AG04450 (cell line): Measurements from ENCODE around the gene LTB. TPM values are rescaled to one million over a fixed set of nuclear protein-coding genes. Genes with fewer than 3 reads are reported as not detected.

ENCODE experiments used
- CTCF ChIA-PET: fragments of 300-600, 350-600 bp; formaldehyde crosslinking; extraction: SDS; loops from one replicate; lab custom pipeline; 2022; ENCODE audit warnings: antibody characterized with exemption, inconsistent platforms; lab: Charles Lee
- POLR2A ChIA-PET: fragments of 350-600 bp; formaldehyde crosslinking; extraction: SDS; loops from one replicate; lab custom pipeline; 2021; ENCODE audit warnings: antibody characterized with exemption, inconsistent platforms; lab: Yijun Ruan, JAX
- DNase-seq: peaks from one replicate; pipeline ENCODE4 v3.0.0-alpha.2; 2011; ENCODE audit warnings: low read depth, low spot score
- H3K27ac ChIP-seq: one replicate; pipeline ENCODE4 v1.5.1; 2012; ENCODE audit warnings: low read depth, low read length, control low read depth
- H3K27me3 ChIP-seq: one replicate; pipeline ENCODE4 v1.6.0; 2012; ENCODE audit warnings: low read length; ENCODE audit not compliant: control insufficient read depth, insufficient read depth
- H3K4me3 ChIP-seq: 2 replicates; pipeline ENCODE4 v1.5.1; 2011; ENCODE audit warnings: mild to moderate bottlenecking, low read depth, low read length, control low read depth
- H3K9me3 ChIP-seq: 2 replicates; pipeline ENCODE4 v1.5.1; 2012; ENCODE audit warnings: low read length; ENCODE audit not compliant: control insufficient read depth, insufficient read depth
- CTCF ChIP-seq: IDR thresholded peaks from 2 replicates; pipeline ENCODE4 v1.5.1; 2011; ENCODE audit warnings: low read depth, low read length, control low read depth, inconsistent platforms
- polyA plus RNA-seq: library from polyadenylated mRNA; depleted of rRNA; stranded (reverse); fragments of >200 nt; gene quantifications from 2 replicates; pipeline ENCODE4 v1.2.3, GENCODE V29; 2011

LTB gene
- polyA plus RNA-seq, 1 experiment, result not detected

DNA sequence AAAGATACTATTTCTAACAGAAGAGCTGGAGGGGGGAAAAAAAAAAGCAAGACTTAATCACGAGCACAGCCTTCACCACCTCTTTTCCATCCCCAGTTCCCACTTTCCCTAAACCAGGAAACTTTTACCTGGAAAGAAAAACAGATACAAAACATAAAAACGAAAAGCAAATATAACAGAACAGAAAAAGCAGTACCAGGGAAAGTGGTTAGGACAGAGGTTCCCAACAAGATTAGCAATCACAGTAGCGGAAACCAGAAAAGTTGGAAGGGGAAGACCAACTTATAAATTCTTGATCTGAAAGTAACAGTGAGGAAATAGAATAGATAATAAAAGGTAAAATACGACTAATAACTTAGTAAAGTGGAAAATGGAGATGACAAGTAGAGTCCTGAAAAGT is 41.6 kb downstream of the LTB start:
- no peak for TF ChIP-seq CTCF
- CTCF ChIA-PET, result interaction anchor here (0.6 to 14.1 kb wide), 5 partner anchors 24 to 120 kb away, joined by 4 to 388 read pairs (median 6); partner anchors contain the start of genes C6orf47 and NCR3
- POLR2A ChIA-PET, result interaction anchor here (0.5 to 2.2 kb wide), 5 partner anchors 9 to 79 kb away, joined by 3 to 12 read pairs (median 4); partner anchors contain the start of gene MCCD1
- Histone ChIP-seq H3K9me3 (no peaks in the 10 kb centered on the region), H3K4me3 (peak overlapping the region; percentile 92), H3K27me3 (no peaks in the 10 kb centered on the region), H3K27ac (no peak overlapping the region)
- no peak for DNase-seq

- Histone ChIP-seq H3K9me3 (no peaks in the 10 kb centered on the region), H3K27ac (no peak overlapping the region), H3K27me3 (no peaks in the 10 kb centered on the region), H3K4me3 (peak overlapping the region; percentile 92)
- no peak for TF ChIP-seq CTCF
- CTCF ChIA-PET, result interaction anchor here (1.5 to 14.1 kb wide), 3 partner anchors 11 to 59 kb away, joined by 3 to 388 read pairs (median 4); partner anchors contain the start of genes MCCD1 and NCR3
- no peak for DNase-seq
- POLR2A ChIA-PET, result interaction anchor here (0.6 to 0.7 kb wide), 2 partner anchors 16 to 46 kb away, joined by 3 read pairs; no protein-coding TSS in a partner anchor
Measured at GRCh38 chr6:31538805-31539400, 43.3 kb downstream of the LTB start.

GRCh38 chr6:31535538-31536324 is 46.5 kb downstream of the LTB start:
- ChIA-PET CTCF (interaction anchor here (0.5 kb wide), 1 partner anchor 261 kb away, joined by 4 read pairs; no protein-coding TSS in a partner anchor), POLR2A (interaction anchor here (1.4 kb wide), 1 partner anchor 41 kb away, joined by 4 read pairs; no protein-coding TSS in a partner anchor)
- H3K9me3 ChIP-seq, result no peaks in the 10 kb centered on the region
- no peaks in the 10 kb centered on the region for H3K27me3 ChIP-seq
- no peak for DNase-seq
- H3K27ac ChIP-seq, result no peak overlapping the region
- no peak for TF ChIP-seq CTCF
- no peak overlapping the region for H3K4me3 ChIP-seq

- ChIA-PET CTCF (interaction anchor here (1.2 kb wide), 1 partner anchor 41 kb away, joined by 3 read pairs; no protein-coding TSS in a partner anchor), POLR2A (no interaction called here)
- no peak overlapping the region for H3K27ac ChIP-seq
- DNase-seq, result no peak
- no peak overlapping the region for H3K4me3 ChIP-seq
- TF ChIP-seq CTCF, result no peak
- H3K27me3 ChIP-seq, result no peaks in the 10 kb centered on the region
- no peaks in the 10 kb centered on the region for H3K9me3 ChIP-seq
Measured at GRCh38 chr6:31534521-31535040, 47.6 kb downstream of the LTB start.
